ENCODE results near the gene DYNLRB1.

- TF ChIP-seq POLR2A (IDR thresholded peaks at IDR 0.05) (no peak), CTCF (IDR thresholded peaks at IDR 0.05) (no peak)
These were observed 51.0 kb downstream of the DYNLRB1 start for GRCh38 chr20:34566978-34567891.
